ENCODE data around the gene AOC3.

Gene AOC3

DNA sequence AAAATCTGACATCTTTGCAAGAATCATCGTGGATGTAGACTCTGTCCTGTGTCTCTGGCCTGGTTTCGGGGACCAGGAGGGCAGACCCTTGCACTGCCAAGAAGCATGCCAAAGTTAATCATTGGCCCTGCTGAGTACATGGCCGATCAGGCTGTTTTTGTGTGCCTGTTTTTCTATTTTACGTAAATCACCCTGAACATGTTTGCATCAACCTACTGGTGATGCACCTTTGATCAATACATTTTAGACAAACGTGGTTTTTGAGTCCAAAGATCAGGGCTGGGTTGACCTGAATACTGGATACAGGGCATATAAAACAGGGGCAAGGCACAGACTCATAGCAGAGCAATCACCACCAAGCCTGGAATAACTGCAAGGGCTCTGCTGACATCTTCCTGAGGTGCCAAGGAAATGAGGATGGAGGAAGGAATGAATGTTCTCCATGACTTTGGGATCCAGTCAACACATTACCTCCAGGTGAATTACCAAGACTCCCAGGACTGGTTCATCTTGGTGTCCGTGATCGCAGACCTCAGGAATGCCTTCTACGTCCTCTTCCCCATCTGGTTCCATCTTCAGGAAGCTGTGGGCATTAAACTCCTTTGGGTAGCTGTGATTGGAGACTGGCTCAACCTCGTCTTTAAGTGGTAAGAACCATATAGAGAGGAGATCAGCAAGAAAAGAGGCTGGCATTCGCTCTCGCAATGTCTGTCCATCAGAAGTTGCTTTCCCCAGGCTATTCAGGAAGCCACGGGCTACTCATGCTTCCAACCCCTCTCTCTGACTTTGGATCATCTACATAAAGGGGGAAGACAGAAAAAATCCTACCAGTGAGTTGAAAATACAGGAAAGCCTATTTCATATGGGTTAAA, 49.7 kb downstream of the AOC3 start, which contains the start of gene G6PC1:
TSS of gene G6PC1 (plus strand) at position 340 of the 872 bp plus-strand sequence. CDS start at position 418, 78 bp downstream.
- TF ChIP-seq, protein P1, sequence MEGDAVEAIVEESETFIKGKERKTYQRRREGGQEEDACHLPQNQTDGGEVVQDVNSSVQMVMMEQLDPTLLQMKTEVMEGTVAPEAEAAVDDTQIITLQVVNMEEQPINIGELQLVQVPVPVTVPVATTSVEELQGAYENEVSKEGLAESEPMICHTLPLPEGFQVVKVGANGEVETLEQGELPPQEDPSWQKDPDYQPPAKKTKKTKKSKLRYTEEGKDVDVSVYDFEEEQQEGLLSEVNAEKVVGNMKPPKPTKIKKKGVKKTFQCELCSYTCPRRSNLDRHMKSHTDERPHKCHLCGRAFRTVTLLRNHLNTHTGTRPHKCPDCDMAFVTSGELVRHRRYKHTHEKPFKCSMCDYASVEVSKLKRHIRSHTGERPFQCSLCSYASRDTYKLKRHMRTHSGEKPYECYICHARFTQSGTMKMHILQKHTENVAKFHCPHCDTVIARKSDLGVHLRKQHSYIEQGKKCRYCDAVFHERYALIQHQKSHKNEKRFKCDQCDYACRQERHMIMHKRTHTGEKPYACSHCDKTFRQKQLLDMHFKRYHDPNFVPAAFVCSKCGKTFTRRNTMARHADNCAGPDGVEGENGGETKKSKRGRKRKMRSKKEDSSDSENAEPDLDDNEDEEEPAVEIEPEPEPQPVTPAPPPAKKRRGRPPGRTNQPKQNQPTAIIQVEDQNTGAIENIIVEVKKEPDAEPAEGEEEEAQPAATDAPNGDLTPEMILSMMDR (IDR thresholded peaks at IDR 0.05; ENCODE audit: low read depth, low read length, missing control alignments), result no peak
- DNase-seq (ENCODE audit: low read depth), result no peak
- H3K4me3 ChIP-seq (ENCODE audit: low read depth, low read length), result no peak within 1 kb of the TSS

- TF ChIP-seq, protein P1 (IDR thresholded peaks at IDR 0.05; ENCODE audit: low read depth, low read length, missing control alignments), result no peak
- no peak for DNase-seq (ENCODE audit: low read depth)
- H3K4me3 ChIP-seq (ENCODE audit: low read depth, low read length), result no peak overlapping the region
Measured at GRCh38 chr17:42901535-42902229, 50.7 kb downstream of the AOC3 start.

DNA sequence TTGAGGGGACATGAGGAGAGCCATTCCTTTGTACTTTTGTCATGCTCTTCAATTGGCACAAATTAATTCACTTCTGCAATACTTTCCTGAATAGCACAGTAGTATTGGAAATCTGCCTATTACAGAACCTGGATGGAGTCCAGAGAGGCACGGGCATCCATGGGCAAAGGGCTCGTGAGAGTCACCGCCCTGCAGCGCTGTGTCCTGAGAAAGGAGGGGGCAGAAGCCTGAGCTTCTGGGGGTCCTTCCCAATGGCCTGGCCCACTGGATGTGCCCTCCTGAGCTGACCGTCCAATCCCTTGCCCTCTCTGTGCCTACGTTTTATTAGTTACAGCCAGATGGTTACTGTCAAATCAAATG, 53.1 kb downstream of the AOC3 start:
- no peak for DNase-seq (ENCODE audit: low read depth)
- H3K4me3 ChIP-seq (ENCODE audit: low read depth, low read length), result no peak overlapping the region
- TF ChIP-seq, protein P1 (IDR thresholded peaks at IDR 0.05; ENCODE audit: low read depth, low read length, missing control alignments), result no peak

DNA sequence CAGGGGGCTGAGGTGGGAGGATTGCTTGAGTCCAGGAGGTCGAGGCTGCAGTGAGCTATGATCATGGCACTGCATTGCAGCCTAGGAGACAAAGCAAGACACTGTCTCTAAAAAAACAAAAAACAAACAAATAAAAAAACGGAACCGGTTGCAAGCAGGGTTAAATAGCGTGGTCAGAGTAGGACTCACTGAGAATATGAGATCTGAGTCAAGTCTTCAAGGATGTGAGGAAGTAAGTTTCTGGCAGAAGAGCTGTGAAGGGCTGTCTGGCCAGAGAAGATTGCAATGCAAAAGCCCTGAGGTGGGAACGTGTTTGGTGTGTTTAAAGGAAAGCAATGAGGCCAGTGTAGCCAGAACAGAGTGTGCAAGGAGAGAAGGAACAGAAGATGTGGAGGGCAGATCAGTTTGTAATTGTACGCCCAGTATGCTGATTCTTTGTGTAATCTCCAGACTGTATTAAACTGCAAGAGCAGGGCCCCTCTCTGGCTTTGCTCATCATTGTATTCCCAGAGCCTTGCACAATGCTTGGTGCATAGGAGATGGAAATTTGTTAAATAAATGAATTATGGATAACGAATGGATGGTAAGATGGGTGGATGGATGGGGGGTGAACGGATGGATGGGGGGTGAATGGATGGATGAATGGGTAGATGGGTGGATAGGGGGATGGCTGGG, 55.9 kb downstream of the AOC3 start:
- no peak for DNase-seq (ENCODE audit: low read depth)
- TF ChIP-seq, protein P1 (IDR thresholded peaks at IDR 0.05; ENCODE audit: low read depth, low read length, missing control alignments), result no peak
- no peak overlapping the region for H3K4me3 ChIP-seq (ENCODE audit: low read depth, low read length)
